DND-41 (cell line): ENCODE results near the gene PTPRCAP.

Experiments
- CTCF ChIP-seq: IDR thresholded peaks from 2 replicates; pipeline ENCODE4 v1.5.1; 2012; ENCODE audit warnings: borderline replicate concordance, low read length, moderate library complexity, mild to moderate bottlenecking; ENCODE audit not compliant: poor library complexity, severe bottlenecking; ENCODE audit errors: extremely low read depth
- EZH2 ChIP-seq: IDR thresholded peaks from 3 replicates; pipeline ENCODE4 v1.6.1; 2012; ENCODE audit warnings: borderline replicate concordance, low read depth, mild to moderate bottlenecking, moderate library complexity, low read length, inconsistent platforms; ENCODE audit not compliant: severe bottlenecking

- TF ChIP-seq CTCF: no peak
- no peak for TF ChIP-seq EZH2
Measured at GRCh38 chr11:67408437-67409200, 28.9 kb downstream of the PTPRCAP start.
